Karpas-422 (cell line): ENCODE data around the gene SYMPK. TPM values are rescaled to one million over a fixed set of nuclear protein-coding genes. Genes with fewer than 3 reads are reported as not detected.

ENCODE experiments used
- DNase-seq: peaks from one replicate; pipeline ENCODE4 v3.0.0-alpha.2; 2015
- H2AFZ ChIP-seq: fragments of 200-600 bp; sonication (generic); 2 replicates; pipeline ENCODE4 v1.6.1; 2014; ENCODE audit warnings: antibody characterized with exemption, low read length, mixed read lengths
- H3K27ac ChIP-seq: fragments of 200-600 bp; sonication (generic); 2 replicates; pipeline ENCODE4 v1.5.1; 2014; ENCODE audit warnings: mild to moderate bottlenecking, low read length, moderate library complexity
- H3K27me3 ChIP-seq: fragments of 200-600 bp; sonication (generic); 2 replicates; pipeline ENCODE4 v1.6.1; 2014; ENCODE audit warnings: low read length, mixed read lengths
- H3K36me3 ChIP-seq: fragments of 200-600 bp; sonication (generic); 2 replicates; pipeline ENCODE4 v1.6.1; 2014; ENCODE audit warnings: low read length, mixed read lengths; ENCODE audit not compliant: insufficient read depth
- H3K4me1 ChIP-seq: fragments of 200-600 bp; sonication (generic); 2 replicates; pipeline ENCODE4 v1.6.1; 2014; ENCODE audit warnings: mild to moderate bottlenecking, low read length, mixed read lengths
- H3K4me2 ChIP-seq: fragments of 200-600 bp; sonication (generic); 2 replicates; pipeline ENCODE4 v1.6.1; 2014; ENCODE audit warnings: low read length, low read depth, mild to moderate bottlenecking; ENCODE audit not compliant: poor library complexity, severe bottlenecking
- H3K4me3 ChIP-seq: fragments of 200-600 bp; sonication (generic); 2 replicates; pipeline ENCODE4 v1.5.1; 2014; ENCODE audit warnings: mild to moderate bottlenecking, antibody characterized with exemption, low read length, mixed read lengths
- H3K79me2 ChIP-seq: fragments of 200-600 bp; sonication (generic); 2 replicates; pipeline ENCODE4 v1.6.1; 2014; ENCODE audit warnings: mild to moderate bottlenecking, low read length, mixed read lengths
- H3K9ac ChIP-seq: fragments of 200-600 bp; sonication (generic); 2 replicates; pipeline ENCODE4 v1.6.0; 2014; ENCODE audit warnings: low read length
- H3K9me2 ChIP-seq: fragments of 200-600 bp; sonication (generic), shearing (Covaris generic); replicated peaks from 2 replicates; pipeline ENCODE4 v1.6.0; 2014; ENCODE audit warnings: mild to moderate bottlenecking, low read length, moderate library complexity; ENCODE audit not compliant: insufficient read depth
- H3K9me3 ChIP-seq: fragments of 300-700, 200-600 bp; sonication (generic); 2 replicates; pipeline ENCODE4 v1.6.1; 2014; ENCODE audit warnings: low read length, mixed read lengths
- H4K20me1 ChIP-seq: fragments of 200-600 bp; sonication (generic); 2 replicates; pipeline ENCODE4 v1.6.1; 2014; ENCODE audit warnings: mild to moderate bottlenecking, antibody characterized with exemption, low read length, low read depth; ENCODE audit not compliant: insufficient read depth
- total RNA-seq: library from RNA; depleted of rRNA; stranded (reverse); fragments of >200 nt; shearing (Covaris generic); gene quantifications from 2 replicates; pipeline ENCODE4 v1.2.3, GENCODE V29; 2014; ENCODE audit warnings: low replicate concordance

SYMPK gene
- total RNA-seq, 1 experiment from 2014 or later = 28.3 TPM

GRCh38 chr19:45784096-45784495, 78.9 kb downstream of the SYMPK start:
- Histone ChIP-seq H3K9me3 (no peaks in the 10 kb centered on the region), H2AFZ (no peak overlapping the region), H3K36me3 (peaks cover 3% of the 10 kb centered on the region; the same call in 1 of the 2 replicates), H3K4me3 (no peak overlapping the region), H3K27me3 (no peaks in the 10 kb centered on the region), H3K9ac (no peak overlapping the region), H3K27ac (no peak overlapping the region), H4K20me1 (peaks cover 14% of the 10 kb centered on the region; the same call in 1 of the 2 replicates), H3K4me1 (peaks cover 9% of the 10 kb centered on the region), H3K9me2 (no peaks in the 10 kb centered on the region), H3K4me2 (no peak overlapping the region), H3K79me2 (peaks cover 2% of the 10 kb centered on the region; the same call in 1 of the 2 replicates)
- DNase-seq = no peak

DNA sequence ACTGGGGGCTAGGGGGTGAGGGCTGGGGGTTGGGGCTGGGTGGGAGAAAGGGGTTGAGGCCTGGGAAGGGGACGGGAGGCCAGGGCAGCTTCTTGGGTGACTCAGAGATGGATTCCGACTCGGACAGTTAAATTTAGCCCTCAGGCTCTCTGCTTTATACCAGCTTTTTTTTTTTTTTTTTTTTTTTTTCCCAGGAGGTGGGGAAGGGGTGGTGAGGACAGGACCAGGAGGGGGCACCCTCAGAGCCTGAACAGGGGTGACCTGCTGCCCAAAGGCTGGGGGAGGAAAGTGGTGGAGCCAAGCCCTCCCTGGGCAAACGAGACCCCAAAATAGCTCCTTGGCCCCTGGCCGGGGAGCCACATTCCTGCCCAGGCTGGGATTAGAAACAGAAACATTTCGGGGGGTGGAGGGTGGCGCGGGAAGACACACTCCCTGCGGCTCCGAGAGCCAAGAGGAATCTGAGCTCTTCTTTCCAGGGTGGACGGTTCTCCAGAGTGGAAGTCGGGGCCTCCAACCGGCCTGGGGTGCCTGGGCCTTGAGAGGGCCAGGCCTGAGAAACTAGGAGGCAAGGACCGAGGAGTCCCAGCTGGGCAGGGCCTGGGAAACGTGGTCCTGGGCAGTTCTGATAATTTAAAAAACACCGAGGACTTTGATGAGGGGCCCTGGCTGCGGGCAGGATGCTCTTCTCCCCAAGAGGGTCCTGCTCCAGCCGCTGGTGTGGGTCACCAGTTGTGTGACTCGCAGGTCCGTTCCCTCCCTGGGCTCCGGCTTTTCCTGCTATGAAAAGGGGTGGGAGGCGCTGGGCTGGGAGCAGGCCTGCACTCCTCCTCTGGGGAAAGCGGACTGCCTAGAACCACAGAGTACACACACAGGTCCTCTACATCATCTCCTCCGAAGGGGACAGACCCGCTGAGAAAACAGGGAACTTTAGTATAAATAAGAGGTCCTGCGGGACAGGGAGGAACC, 79.8 kb downstream of the SYMPK start:
- Histone ChIP-seq H3K27me3 (no peaks in the 10 kb centered on the region), H3K36me3 (no peaks in the 10 kb centered on the region; the same call in 1 of the 2 replicates), H3K27ac (no peak overlapping the region), H2AFZ (no peak overlapping the region), H3K4me3 (no peak overlapping the region), H3K9ac (no peak overlapping the region), H3K79me2 (no peaks in the 10 kb centered on the region), H3K4me2 (no peak overlapping the region), H4K20me1 (peaks cover 14% of the 10 kb centered on the region; the same call in 1 of the 2 replicates), H3K9me3 (no peaks in the 10 kb centered on the region), H3K4me1 (peaks cover 14% of the 10 kb centered on the region), H3K9me2 (no peaks in the 10 kb centered on the region)
- no peak for DNase-seq

GRCh38 chr19:45782162-45782691, 80.7 kb downstream of the SYMPK start, which contains the start of gene DMPK:
Gene DMPK, minus strand, starts transcription at chr19:45782490. Its CDS starts 138 bp downstream, at chr19:45782352.
- no peak for DNase-seq
- Histone ChIP-seq H3K4me3 (no peak within 1 kb of the TSS), H3K4me2 (no peak within 1 kb of the TSS), H3K79me2 (no peaks in the 10 kb centered on the region), H3K9me2 (no peaks in the 10 kb centered on the region), H2AFZ (no peak within 1 kb of the TSS), H3K36me3 (peaks cover 4% of the 10 kb centered on the region; the same call in 1 of the 2 replicates), H3K9ac (no peak within 1 kb of the TSS), H3K4me1 (peaks cover 14% of the 10 kb centered on the region), H4K20me1 (peaks cover 14% of the 10 kb centered on the region; the same call in 1 of the 2 replicates), H3K9me3 (no peaks in the 10 kb centered on the region), H3K27ac (no peak within 1 kb of the TSS), H3K27me3 (no peaks in the 10 kb centered on the region)

- no peak overlapping the region for H2AFZ ChIP-seq
- no peak overlapping the region for H3K4me3 ChIP-seq
- H3K27ac ChIP-seq = no peak overlapping the region
- peaks cover 4% of the 10 kb centered on the region; the same call in 1 of the 2 replicates for H3K36me3 ChIP-seq
- no peaks in the 10 kb centered on the region for H3K79me2 ChIP-seq
- H3K9me3 ChIP-seq = no peaks in the 10 kb centered on the region
- H3K9me2 ChIP-seq = no peaks in the 10 kb centered on the region
- peaks cover 14% of the 10 kb centered on the region for H3K4me1 ChIP-seq
- no peak overlapping the region for H3K4me2 ChIP-seq
- DNase-seq = no peak
- no peaks in the 10 kb centered on the region for H3K27me3 ChIP-seq
- peaks cover 12% of the 10 kb centered on the region; the same call in 1 of the 2 replicates for H4K20me1 ChIP-seq
- no peak overlapping the region for H3K9ac ChIP-seq
Observed at GRCh38 chr19:45781214-45782161, 81.5 kb downstream of the SYMPK start.

- H3K27me3 ChIP-seq = no peaks in the 10 kb centered on the region
- peaks cover 10% of the 10 kb centered on the region; the same call in 1 of the 2 replicates for H4K20me1 ChIP-seq
- no peaks in the 10 kb centered on the region for H3K9me2 ChIP-seq
- H3K27ac ChIP-seq = no peak overlapping the region
- peaks cover 4% of the 10 kb centered on the region; the same call in 1 of the 2 replicates for H3K36me3 ChIP-seq
- no peak for DNase-seq
- no peak overlapping the region for H3K4me3 ChIP-seq
- H3K9me3 ChIP-seq = no peaks in the 10 kb centered on the region
- no peak overlapping the region for H3K4me2 ChIP-seq
- H3K4me1 ChIP-seq = peaks cover 14% of the 10 kb centered on the region
- H3K9ac ChIP-seq = no peak overlapping the region
- H2AFZ ChIP-seq = no peak overlapping the region
- no peaks in the 10 kb centered on the region for H3K79me2 ChIP-seq
Observed at GRCh38 chr19:45780448-45781213, 82.3 kb downstream of the SYMPK start.

DNA sequence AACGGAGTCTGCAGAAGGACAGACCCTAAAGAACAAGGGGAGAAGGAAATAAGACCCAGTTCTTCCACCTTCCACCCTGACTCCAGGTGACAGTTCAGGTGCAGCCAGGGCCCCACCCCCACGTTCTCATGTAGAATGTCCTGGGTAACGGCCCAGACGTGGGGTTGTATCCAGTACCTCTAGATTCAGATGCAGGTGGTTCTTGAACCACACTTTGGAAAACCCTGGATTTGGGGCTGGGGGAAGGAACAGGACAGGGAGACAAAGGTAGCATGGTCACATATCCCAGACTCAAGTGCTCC, 82.8 kb downstream of the SYMPK start:
- peaks cover 14% of the 10 kb centered on the region for H3K4me1 ChIP-seq
- H4K20me1 ChIP-seq = peaks cover 10% of the 10 kb centered on the region; the same call in 1 of the 2 replicates
- no peaks in the 10 kb centered on the region for H3K79me2 ChIP-seq
- no peaks in the 10 kb centered on the region for H3K9me2 ChIP-seq
- no peak overlapping the region for H2AFZ ChIP-seq
- H3K4me3 ChIP-seq = no peak overlapping the region
- no peaks in the 10 kb centered on the region for H3K9me3 ChIP-seq
- DNase-seq = no peak
- no peak overlapping the region for H3K27ac ChIP-seq
- no peak overlapping the region for H3K4me2 ChIP-seq
- H3K9ac ChIP-seq = no peak overlapping the region
- no peaks in the 10 kb centered on the region for H3K27me3 ChIP-seq
- H3K36me3 ChIP-seq = peaks cover 4% of the 10 kb centered on the region; the same call in 1 of the 2 replicates
